ENCODE measurements around the gene ADAMTS15. TPM values are rescaled to one million over a fixed set of nuclear protein-coding genes. Genes with fewer than 3 reads are reported as not detected.

Gene ADAMTS15
- total and polyA plus RNA-seq, 2 donors (not counting 1 experiment from before 2014, with no cell fraction given) = not detected

- Histone ChIP-seq H4K20me1 (ENCODE audit: control insufficient read depth, insufficient read depth, low read length, poor library complexity, severe bottlenecking) (no peaks in the 10 kb centered on the region), H3K9ac (ENCODE audit: low read length) (no peak overlapping the region), H3K36me3 (replicated peaks in 1 of 2; ENCODE audit: control extremely low read depth in 1 of 2, control insufficient read depth in 1 of 2, extremely low read depth in 1 of 2, insufficient read depth in 2 of 2, low read length in 1 of 2) (no peaks in the 10 kb centered on the region), H3K79me2 (ENCODE audit: control insufficient read depth, insufficient read depth, low read length) (no peaks in the 10 kb centered on the region), H3K4me1 (ENCODE audit: control insufficient read depth in 2 of 2, insufficient read depth in 2 of 2, low read length in 2 of 2) (no peaks in the 10 kb centered on the region), H3K4me2 (replicated peaks; ENCODE audit: low read depth, low read length, poor library complexity, severe bottlenecking) (no peak overlapping the region), H3K27me3 (replicated peaks in 1 of 4; ENCODE audit: control extremely low read depth in 1 of 4, control insufficient read depth in 3 of 4, insufficient read depth in 4 of 4, low read length in 3 of 4) (peaks cover 0 to 20% (median 0%) of the 10 kb centered on the region in 4 experiments), H3K9me3 (ENCODE audit: control extremely low read depth in 1 of 3, control insufficient read depth in 2 of 3, insufficient read depth in 1 of 3, low read length in 2 of 3) (no peaks in the 10 kb centered on the region), H2AFZ (ENCODE audit: insufficient read depth, low read depth, low read length, poor library complexity, severe bottlenecking) (no peak overlapping the region), H3K4me3 (ENCODE audit: control extremely low read depth in 1 of 5, extremely low read depth in 1 of 5, insufficient read depth in 1 of 5, low read depth in 2 of 5, low read length in 4 of 5) (no peak overlapping the region), H3K27ac (ENCODE audit: low read length in 2 of 2) (no peak overlapping the region)
- peaks cover 32% of the 10 kb centered on the region for H3K27me3 Mint-ChIP-seq
- no peak for ATAC-seq (ENCODE audit: low read depth)
- no peak overlapping the region for H3K27ac Mint-ChIP-seq
- H3K4me1 Mint-ChIP-seq = no peaks in the 10 kb centered on the region
- whole genome bisulfite sequencing (ENCODE audit: insufficient coverage) = 90% methylated on average over 9 of the region's 11 CpGs
- no peak for TF ChIP-seq EZH2 (IDR thresholded peaks at IDR 0.05; ENCODE audit: borderline replicate concordance, insufficient read depth, low read depth, low read length, poor library complexity, severe bottlenecking)
- TF ChIP-seq CTCF (IDR thresholded peaks at IDR 0.05) = no peak
- H3K4me3 Mint-ChIP-seq = no peak overlapping the region
- intact Hi-C loops (cut with micrococcal nuclease) = no loop called here
- CTCF ChIA-PET = no interaction called here
- H3K9me3 Mint-ChIP-seq (ENCODE audit: insufficient read depth) = no peaks in the 10 kb centered on the region
- DNase-seq = no peak
- POLR2A ChIA-PET = no interaction called here
These were observed 37.2 kb upstream of the ADAMTS15 start for GRCh38 chr11:130411223-130411622.

GRCh38 chr11:130413405-130414106 lies 34.9 kb upstream of the ADAMTS15 start:
- Histone ChIP-seq H3K9me3 (ENCODE audit: control extremely low read depth in 1 of 3, control insufficient read depth in 2 of 3, insufficient read depth in 1 of 3, low read length in 2 of 3) (no peaks in the 10 kb centered on the region), H4K20me1 (ENCODE audit: control insufficient read depth, insufficient read depth, low read length, poor library complexity, severe bottlenecking) (no peaks in the 10 kb centered on the region), H2AFZ (ENCODE audit: insufficient read depth, low read depth, low read length, poor library complexity, severe bottlenecking) (no peak overlapping the region), H3K9ac (ENCODE audit: low read length) (no peak overlapping the region), H3K27ac (ENCODE audit: low read length in 2 of 2) (no peak overlapping the region), H3K27me3 (replicated peaks in 1 of 4; ENCODE audit: control extremely low read depth in 1 of 4, control insufficient read depth in 3 of 4, insufficient read depth in 4 of 4, low read length in 3 of 4) (peaks cover 0 to 20% (median 0%) of the 10 kb centered on the region in 4 experiments), H3K4me2 (replicated peaks; ENCODE audit: low read depth, low read length, poor library complexity, severe bottlenecking) (no peak overlapping the region), H3K79me2 (ENCODE audit: control insufficient read depth, insufficient read depth, low read length) (no peaks in the 10 kb centered on the region), H3K36me3 (replicated peaks in 1 of 2; ENCODE audit: control extremely low read depth in 1 of 2, control insufficient read depth in 1 of 2, extremely low read depth in 1 of 2, insufficient read depth in 2 of 2, low read length in 1 of 2) (no peaks in the 10 kb centered on the region), H3K4me1 (ENCODE audit: control insufficient read depth in 2 of 2, insufficient read depth in 2 of 2, low read length in 2 of 2) (no peaks in the 10 kb centered on the region), H3K4me3 (ENCODE audit: control extremely low read depth in 1 of 5, extremely low read depth in 1 of 5, insufficient read depth in 1 of 5, low read depth in 2 of 5, low read length in 4 of 5) (no peak overlapping the region)
- H3K4me1 Mint-ChIP-seq = no peaks in the 10 kb centered on the region
- no peak overlapping the region for H3K27ac Mint-ChIP-seq
- 86% methylated on average over 13 of the region's 16 CpGs for WGBS (ENCODE audit: insufficient coverage)
- no peaks in the 10 kb centered on the region for H3K9me3 Mint-ChIP-seq (ENCODE audit: insufficient read depth)
- intact Hi-C loops (cut with micrococcal nuclease) = no loop called here
- peaks cover 28% of the 10 kb centered on the region for H3K27me3 Mint-ChIP-seq
- no peak overlapping the region for H3K4me3 Mint-ChIP-seq
- TF ChIP-seq EZH2 (IDR thresholded peaks at IDR 0.05; ENCODE audit: borderline replicate concordance, insufficient read depth, low read depth, low read length, poor library complexity, severe bottlenecking) (no peak), CTCF (IDR thresholded peaks at IDR 0.05) (no peak)
- CTCF ChIA-PET = no interaction called here
- ATAC-seq (ENCODE audit: low read depth) (no peak), DNase-seq (no peak)
- POLR2A ChIA-PET = no interaction called here

All from B cell (primary cell).